Psoas muscle (tissue), 8 donors: ENCODE results near the gene HSD17B11. TPM values are rescaled to one million over a fixed set of nuclear protein-coding genes. Genes with fewer than 3 reads are reported as not detected.

Source experiments
- ATAC-seq, 4 donors: fragments of 200-7000 bp; cut with Tn5 transposase; one replicate each; pipeline ENCODE4 v1.9.1; 2020; ENCODE audit warnings: moderate library complexity in 3 of 4, mild to moderate bottlenecking in 2 of 4
- DNase-seq, 2 donors: peaks; one replicate each; pipeline ENCODE4 v3.0.0-alpha.2; 2020
- H3K27ac ChIP-seq: fragments of 200-600 bp; one replicate; pipeline ENCODE4 v1.8.0; 2022
- H3K27me3 ChIP-seq, 3 donors: fragments of 200-600 bp in 1 of 3; one replicate each; pipeline versions ENCODE4 v1.6.1 to v1.8.0; 2013 to 2022; ENCODE audit warnings: low read length in 2 of 3, mild to moderate bottlenecking in 2 of 3, moderate library complexity in 1 of 3; ENCODE audit not compliant: insufficient read depth in 3 of 3
- H3K36me3 ChIP-seq, 2 donors: fragments of 200-600 bp in 1 of 2; one replicate each; pipeline versions ENCODE4 v1.6.1 to v1.8.0; 2013 to 2022; ENCODE audit warnings: low read depth in 1 of 2, mild to moderate bottlenecking in 1 of 2, moderate library complexity in 1 of 2; ENCODE audit not compliant: insufficient read depth in 1 of 2
- H3K4me1 ChIP-seq: fragments of 200-600 bp; one replicate; pipeline ENCODE4 v1.8.0; 2022
- H3K4me3 ChIP-seq: fragments of 200-600 bp; one replicate; pipeline ENCODE4 v1.8.0; 2022; ENCODE audit warnings: mild to moderate bottlenecking
- H3K9me3 ChIP-seq: fragments of 200-600 bp; one replicate; pipeline ENCODE4 v1.8.0; 2022
- CTCF ChIP-seq: fragments of 200-600 bp; IDR thresholded peaks from one replicate; pipeline ENCODE4 v1.8.0; 2022; ENCODE audit warnings: antibody characterized with exemption
- WGBS, 3 donors: extraction: QIAGEN DNeasy Blood & Tissue Kit; methylation state at CpG; one replicate each; pipeline versions ENCODE4 v1.1.6 to v1.1.7; 2013; 5-methylcytosine and 5-hydroxymethylcytosine counted together
- intact Hi-C, 2 donors: fragments of 100-400 bp; cut with DNase I; formaldehyde crosslinking; loops; one replicate each; pipeline versions ENCODE4 v1.11.0 to v1.14.2; 2022
- polyA plus RNA-seq, 3 donors: library from polyadenylated mRNA; stranded (reverse); fragments of 200-250 nt; gene quantifications; one replicate each; pipeline ENCODE4 v1.2.3, GENCODE V29; 2013
- total RNA-seq, 4 donors: library from RNA; stranded (reverse); fragmentation: NEBNext Ultra II Directional in 2 of 4; extraction: Animal tissue kit (Norgen Biotek cat#: 25700) in 2 of 4; gene quantifications; one replicate each; pipeline versions ENCODE4 v1.2.1 to v1.2.4, GENCODE V29; 2021 to 2023
- donor health status: healthy with polysubstance abuse.
- donor health status: DM: no; HTN: no; CAD: no; lungs with moderate emphysema.
- donor health status: Bipolar disorder and iron deficiency.
- donor health status: healthy.
- donor health status: DM: yes; HTN: yes; CAD: no.
- donor health status: DM: no; HTN: no; CAD: no.
- donor health status: DM: no; HTN: no; CAD: no.
- donor health status: DM: yes; HTN: yes; CAD: no.

The HSD17B11 gene
- total and polyA plus RNA-seq, 7 donors: 5.1 to 11.3 (median 9.6) TPM

GRCh38 chr4:87313756-87314155, 77.2 kb downstream of the HSD17B11 start:
- no peaks in the 10 kb centered on the region for H3K36me3 ChIP-seq
- 33 to 61% (median 43%) methylated on average over 3 of the region's 3 CpGs for WGBS, 3 donors
- no peak overlapping the region for H3K27ac ChIP-seq

GRCh38 chr4:87311684-87312083, 79.3 kb downstream of the HSD17B11 start:
- no peak overlapping the region for H3K27ac ChIP-seq
- no peak for ATAC-seq
- no peaks in the 10 kb centered on the region for H3K4me1 ChIP-seq
- no peak for TF ChIP-seq CTCF
- intact Hi-C loops: no loop called here
- WGBS, 3 donors: 95 to 98% (median 96%) methylated on average over 3 of the region's 3 CpGs
- no peaks in the 10 kb centered on the region for H3K9me3 ChIP-seq
- H3K4me3 ChIP-seq: no peak overlapping the region
- H3K36me3 ChIP-seq: no peaks in the 10 kb centered on the region
- DNase-seq: no peak
- H3K27me3 ChIP-seq: no peaks in the 10 kb centered on the region

More at GRCh38 chr4:87313756-87314155, 77.2 kb downstream of the HSD17B11 start:
- Histone ChIP-seq H3K27me3 (no peaks in the 10 kb centered on the region), H3K4me1 (no peaks in the 10 kb centered on the region), H3K9me3 (no peaks in the 10 kb centered on the region), H3K4me3 (no peak overlapping the region)
- intact Hi-C loops: no loop called here
- ATAC-seq (no peak), DNase-seq (no peak)
- no peak for TF ChIP-seq CTCF

- DNase-seq: no peak
- TF ChIP-seq CTCF: no peak
- no peak overlapping the region for H3K27ac ChIP-seq
- intact Hi-C loops: no loop called here
- 78 to 88% (median 86%) methylated on average over 4 of the region's 4 CpGs for WGBS, 3 donors
- no peak overlapping the region for H3K4me3 ChIP-seq
- ATAC-seq: no peak
- H3K27me3 ChIP-seq: no peaks in the 10 kb centered on the region
- H3K9me3 ChIP-seq: no peaks in the 10 kb centered on the region
- no peaks in the 10 kb centered on the region for H3K36me3 ChIP-seq
- H3K4me1 ChIP-seq: no peaks in the 10 kb centered on the region
These were observed 80.2 kb downstream of the HSD17B11 start for GRCh38 chr4:87310691-87311335.

- Histone ChIP-seq H3K4me3 (no peak overlapping the region), H3K27ac (no peak overlapping the region), H3K4me1 (no peaks in the 10 kb centered on the region), H3K9me3 (no peaks in the 10 kb centered on the region), H3K36me3 (no peaks in the 10 kb centered on the region), H3K27me3 (no peaks in the 10 kb centered on the region)
- DNase-seq: no peak
- intact Hi-C loops: no loop called here
- TF ChIP-seq CTCF: no peak
- no peak for ATAC-seq
- 71 to 83% (median 75%) methylated on average over 2 of the region's 2 CpGs for WGBS, 3 donors
These were observed 81.4 kb downstream of the HSD17B11 start for GRCh38 chr4:87309625-87310024.

GRCh38 chr4:87306056-87306455, 84.9 kb downstream of the HSD17B11 start:
- intact Hi-C loops: no loop called here
- H3K27me3 ChIP-seq: no peaks in the 10 kb centered on the region
- no peak for TF ChIP-seq CTCF
- no peak overlapping the region for H3K27ac ChIP-seq
- no peak overlapping the region for H3K4me3 ChIP-seq
- no peaks in the 10 kb centered on the region for H3K9me3 ChIP-seq
- H3K36me3 ChIP-seq: no peaks in the 10 kb centered on the region
- H3K4me1 ChIP-seq: no peaks in the 10 kb centered on the region
- no peak for DNase-seq
- ATAC-seq: no peak
- 97 to 100% (median 97%) methylated on average over 1 of the region's 1 CpG for WGBS, 3 donors
